MM.1S (cell line): ENCODE data around the gene EVI5L.

ENCODE experiments used
- EZH2 ChIP-seq: fragments of 300-600 bp; sonication (generic); optimal IDR thresholded peaks from 2 replicates; pipeline ENCODE3; 2017; ENCODE audit warnings: low read depth, mild to moderate bottlenecking, antibody characterized with exemption, low read length, mixed read lengths
- EZH2phosphoT487 ChIP-seq: fragments of 300-600 bp; sonication (generic); IDR thresholded peaks from 2 replicates; pipeline ENCODE4 v1.6.1; 2018; ENCODE audit warnings: antibody characterized with exemption, low read length
- TF ChIP-seq, protein P1 (sequence below): fragments of 300-600 bp; sonication (generic); IDR thresholded peaks from 2 replicates; pipeline ENCODE4 v1.5.1; 2016; ENCODE audit warnings: antibody characterized with exemption, low read length, mixed read lengths

DNA sequence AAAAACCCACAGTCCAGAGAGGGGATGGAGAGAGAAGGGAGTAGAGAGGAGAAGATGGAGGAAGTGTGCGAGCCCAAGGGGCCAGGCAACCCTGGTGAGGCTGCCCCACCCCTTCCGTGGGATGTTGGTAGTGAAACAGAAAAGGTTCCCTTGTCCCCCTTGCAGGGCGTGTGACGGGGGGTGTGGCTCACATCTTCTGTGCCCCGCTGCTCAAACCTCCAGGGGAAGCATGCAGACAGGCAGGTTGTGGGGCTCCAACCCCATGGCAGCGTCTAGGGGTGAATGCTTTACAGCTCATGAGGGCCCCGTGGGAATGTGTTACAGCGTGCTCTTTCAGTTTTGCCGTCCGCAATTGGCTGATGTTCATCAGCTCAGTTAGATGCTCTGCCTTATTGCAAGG, 14.7 kb upstream of the EVI5L start:
- TF ChIP-seq, protein P1, sequence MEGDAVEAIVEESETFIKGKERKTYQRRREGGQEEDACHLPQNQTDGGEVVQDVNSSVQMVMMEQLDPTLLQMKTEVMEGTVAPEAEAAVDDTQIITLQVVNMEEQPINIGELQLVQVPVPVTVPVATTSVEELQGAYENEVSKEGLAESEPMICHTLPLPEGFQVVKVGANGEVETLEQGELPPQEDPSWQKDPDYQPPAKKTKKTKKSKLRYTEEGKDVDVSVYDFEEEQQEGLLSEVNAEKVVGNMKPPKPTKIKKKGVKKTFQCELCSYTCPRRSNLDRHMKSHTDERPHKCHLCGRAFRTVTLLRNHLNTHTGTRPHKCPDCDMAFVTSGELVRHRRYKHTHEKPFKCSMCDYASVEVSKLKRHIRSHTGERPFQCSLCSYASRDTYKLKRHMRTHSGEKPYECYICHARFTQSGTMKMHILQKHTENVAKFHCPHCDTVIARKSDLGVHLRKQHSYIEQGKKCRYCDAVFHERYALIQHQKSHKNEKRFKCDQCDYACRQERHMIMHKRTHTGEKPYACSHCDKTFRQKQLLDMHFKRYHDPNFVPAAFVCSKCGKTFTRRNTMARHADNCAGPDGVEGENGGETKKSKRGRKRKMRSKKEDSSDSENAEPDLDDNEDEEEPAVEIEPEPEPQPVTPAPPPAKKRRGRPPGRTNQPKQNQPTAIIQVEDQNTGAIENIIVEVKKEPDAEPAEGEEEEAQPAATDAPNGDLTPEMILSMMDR = no peak
- no peak for TF ChIP-seq EZH2phosphoT487
- TF ChIP-seq EZH2 = no peak
